Brain microvascular endothelial cell (primary cell): Measurements from ENCODE around the gene PTPRD.
"Not testable (repeated sequence)": the region's sequence is repeated elsewhere in the genome, so short reads cannot be mapped to it uniquely, and the experiment has no call there.

Experiments used
- DNase-seq: peaks from one replicate; pipeline ENCODE4 v3.0.0-alpha.2; 2020
- H3K27ac ChIP-seq: fragments of 250-450 bp; sonication (Bioruptor Pico); 2 replicates; pipeline ENCODE4 v1.5.1; 2020; ENCODE audit warnings: mild to moderate bottlenecking, moderate library complexity
- H3K27me3 ChIP-seq: fragments of 250-450 bp; sonication (Bioruptor Pico); replicated peaks from 2 replicates; pipeline ENCODE4 v1.5.1; 2020; ENCODE audit warnings: mild to moderate bottlenecking
- H3K36me3 ChIP-seq: fragments of 250-450 bp; sonication (Bioruptor Pico); replicated peaks from 2 replicates; pipeline ENCODE4 v1.5.1; 2020; ENCODE audit warnings: mild to moderate bottlenecking
- H3K4me3 ChIP-seq: 2 replicates; pipeline ENCODE4 v1.5.1; 2011; ENCODE audit warnings: low read depth, mild to moderate bottlenecking, control low read depth, low read length, moderate library complexity
- in situ Hi-C: cut with HindIII; loops from 2 replicates; pipeline ENCODE4 v1.10.0; 2017; ENCODE audit warnings: low sequenced_read_pairs, low pct_ligation_motif_present
- TF ChIP-seq, protein P1 (sequence below): IDR thresholded peaks from 2 replicates; pipeline ENCODE4 v1.5.1; 2011; ENCODE audit warnings: low read depth, mild to moderate bottlenecking, moderate library complexity, low read length, control low read depth, inconsistent platforms; ENCODE audit errors: missing control alignments

Gene PTPRD

DNA sequence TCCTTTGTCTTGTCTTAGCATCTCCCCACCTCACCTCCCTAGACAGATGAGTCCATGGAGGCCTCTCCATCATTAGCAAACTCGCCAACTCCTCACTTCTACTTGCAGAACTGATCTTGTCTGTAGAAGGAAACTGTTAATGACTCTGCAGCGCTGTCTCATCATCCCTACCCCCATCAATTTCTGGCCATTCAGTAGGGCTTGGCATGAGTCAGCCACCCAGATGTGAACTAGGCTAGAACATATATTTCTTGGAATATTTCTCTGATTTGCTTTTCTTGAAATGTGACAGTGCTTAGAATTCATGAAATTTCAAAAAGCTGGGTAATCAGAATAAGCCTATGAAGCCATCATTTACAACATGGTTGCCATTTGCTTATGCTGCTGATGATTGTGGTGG, 1688.2 kb downstream of the PTPRD start:
- H3K36me3 ChIP-seq, result no peaks in the 10 kb centered on the region
- in situ Hi-C loops, result no loop called here
- H3K27ac ChIP-seq, result no peak overlapping the region
- no peaks in the 10 kb centered on the region for H3K27me3 ChIP-seq
- DNase-seq, result no peak
- TF ChIP-seq, protein P1, sequence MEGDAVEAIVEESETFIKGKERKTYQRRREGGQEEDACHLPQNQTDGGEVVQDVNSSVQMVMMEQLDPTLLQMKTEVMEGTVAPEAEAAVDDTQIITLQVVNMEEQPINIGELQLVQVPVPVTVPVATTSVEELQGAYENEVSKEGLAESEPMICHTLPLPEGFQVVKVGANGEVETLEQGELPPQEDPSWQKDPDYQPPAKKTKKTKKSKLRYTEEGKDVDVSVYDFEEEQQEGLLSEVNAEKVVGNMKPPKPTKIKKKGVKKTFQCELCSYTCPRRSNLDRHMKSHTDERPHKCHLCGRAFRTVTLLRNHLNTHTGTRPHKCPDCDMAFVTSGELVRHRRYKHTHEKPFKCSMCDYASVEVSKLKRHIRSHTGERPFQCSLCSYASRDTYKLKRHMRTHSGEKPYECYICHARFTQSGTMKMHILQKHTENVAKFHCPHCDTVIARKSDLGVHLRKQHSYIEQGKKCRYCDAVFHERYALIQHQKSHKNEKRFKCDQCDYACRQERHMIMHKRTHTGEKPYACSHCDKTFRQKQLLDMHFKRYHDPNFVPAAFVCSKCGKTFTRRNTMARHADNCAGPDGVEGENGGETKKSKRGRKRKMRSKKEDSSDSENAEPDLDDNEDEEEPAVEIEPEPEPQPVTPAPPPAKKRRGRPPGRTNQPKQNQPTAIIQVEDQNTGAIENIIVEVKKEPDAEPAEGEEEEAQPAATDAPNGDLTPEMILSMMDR, result no peak
- H3K4me3 ChIP-seq, result no peak overlapping the region

DNA sequence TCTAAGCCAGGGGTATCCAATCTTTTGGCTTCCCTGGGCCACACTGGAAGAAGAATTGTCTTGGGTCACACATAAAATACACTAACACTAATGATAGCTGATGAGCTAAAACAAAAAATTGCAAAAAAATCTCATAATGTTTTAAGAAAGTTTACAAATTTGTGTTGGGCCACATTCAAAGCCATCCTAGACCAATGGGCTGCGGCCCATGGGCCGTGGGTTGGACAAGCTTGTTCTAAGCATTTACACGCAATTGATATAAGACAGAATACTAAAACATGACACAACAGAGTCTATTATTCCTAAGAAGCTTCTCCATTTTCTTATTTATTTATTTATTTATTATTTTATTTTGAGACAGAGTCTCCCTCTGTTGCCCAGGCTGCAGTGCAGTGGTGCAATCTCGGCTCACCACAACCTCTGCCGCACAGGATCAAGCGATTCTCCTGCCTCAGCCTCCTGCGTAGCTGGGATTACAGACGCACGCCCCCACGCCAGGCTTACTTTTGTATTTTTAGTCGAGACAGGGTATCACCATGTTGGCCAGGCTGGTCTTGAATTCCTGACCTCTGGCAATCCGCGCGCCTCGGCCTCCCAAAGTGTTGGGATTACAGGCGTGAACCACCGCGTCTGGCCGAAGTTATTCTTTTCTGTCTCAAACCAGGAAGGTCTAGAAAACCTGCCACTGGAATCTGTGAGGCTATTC, 1692.2 kb downstream of the PTPRD start:
- H3K36me3 ChIP-seq, H3K27ac ChIP-seq, DNase-seq, in situ Hi-C loops, H3K4me3 ChIP-seq, H3K27me3 ChIP-seq: not testable (repeated sequence)

DNA sequence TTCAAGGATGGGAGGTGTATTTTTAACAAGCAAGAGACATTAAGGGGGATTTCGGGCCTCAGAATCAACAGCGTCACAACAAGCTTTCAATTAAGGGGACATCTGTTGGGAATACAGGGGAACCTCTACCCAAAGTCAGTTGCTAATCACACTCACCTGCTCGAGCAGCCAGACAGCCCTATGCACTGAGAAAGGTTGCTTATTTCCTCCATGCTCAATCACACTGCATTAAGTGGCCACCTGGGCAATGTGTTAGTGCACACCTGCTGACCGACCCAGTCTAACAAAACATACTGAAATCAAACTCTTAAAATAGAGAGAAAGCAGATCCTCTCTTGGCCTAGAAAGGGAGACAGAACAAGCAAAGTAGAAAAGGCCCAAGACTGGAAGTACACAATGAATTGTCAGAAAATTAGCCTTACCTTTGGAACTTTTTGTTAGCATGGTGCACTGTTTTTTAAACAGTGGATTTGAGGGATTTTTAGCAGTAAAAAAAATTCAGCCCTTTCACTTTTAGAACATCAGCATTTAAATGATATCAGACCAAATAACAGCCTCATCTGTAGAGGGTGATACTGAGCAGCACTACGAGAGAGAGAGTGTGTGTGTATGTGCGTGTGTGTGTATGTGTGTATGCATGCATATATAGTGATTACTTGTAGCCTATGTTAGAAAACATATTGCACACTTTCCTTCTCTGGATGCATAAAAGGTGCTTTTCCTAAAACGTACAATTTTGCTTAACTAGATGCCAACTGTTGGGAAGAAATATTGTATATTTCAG, 1694.7 kb downstream of the PTPRD start:
- Histone ChIP-seq H3K36me3 (no peaks in the 10 kb centered on the region), H3K27ac (no peak overlapping the region), H3K4me3 (no peak overlapping the region), H3K27me3 (no peaks in the 10 kb centered on the region)
- in situ Hi-C loops, result no loop called here
- DNase-seq, result no peak
- TF ChIP-seq, protein P1, result no peak

DNA sequence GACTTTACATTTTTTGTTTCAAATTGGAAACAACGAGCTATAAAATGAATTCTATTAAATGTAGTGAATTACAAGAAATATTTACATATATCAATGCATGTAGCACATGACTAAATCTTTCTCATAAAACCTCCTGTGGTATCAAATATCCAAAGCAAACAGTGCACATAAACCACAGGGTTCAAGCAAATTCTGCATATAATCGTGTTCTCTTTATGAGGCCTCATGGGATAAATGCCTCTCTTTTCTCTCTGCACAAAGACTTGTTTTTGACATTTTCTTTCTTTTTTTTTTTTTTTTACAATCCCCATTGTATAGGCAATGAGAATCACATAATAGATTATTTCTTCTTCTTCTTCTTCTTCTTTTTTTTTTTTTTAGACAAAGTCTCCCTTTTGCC, 1696.0 kb downstream of the PTPRD start:
- DNase-seq, result no peak
- Histone ChIP-seq H3K4me3 (no peak overlapping the region), H3K27ac (no peak overlapping the region), H3K36me3 (no peaks in the 10 kb centered on the region), H3K27me3 (no peaks in the 10 kb centered on the region)
- TF ChIP-seq, protein P1, result no peak
- in situ Hi-C loops, result no loop called here

DNA sequence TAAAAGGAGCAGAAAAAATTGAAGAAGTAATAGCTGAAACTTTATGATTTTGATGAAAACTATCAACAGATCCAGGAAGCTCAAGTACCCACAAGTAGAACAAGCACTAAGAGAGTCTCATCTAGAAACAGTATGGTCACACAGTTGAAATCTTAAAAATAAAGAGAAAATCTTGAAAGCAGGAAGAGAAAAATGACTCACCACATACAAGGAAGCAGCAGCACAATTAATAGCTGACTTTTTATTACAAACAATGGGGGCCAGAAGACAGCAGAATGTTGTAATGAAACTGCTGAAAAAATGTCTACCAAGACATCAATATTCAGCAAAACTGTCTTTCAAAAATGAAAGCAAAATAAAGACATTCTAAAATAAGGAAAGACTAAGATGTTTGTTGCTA, 1704.9 kb downstream of the PTPRD start:
- TF ChIP-seq, protein P1, result no peak
- Histone ChIP-seq H3K27me3 (no peaks in the 10 kb centered on the region), H3K4me3 (no peak overlapping the region), H3K36me3 (no peaks in the 10 kb centered on the region), H3K27ac (no peak overlapping the region)
- no peak for DNase-seq
- in situ Hi-C loops, result no loop called here

DNA sequence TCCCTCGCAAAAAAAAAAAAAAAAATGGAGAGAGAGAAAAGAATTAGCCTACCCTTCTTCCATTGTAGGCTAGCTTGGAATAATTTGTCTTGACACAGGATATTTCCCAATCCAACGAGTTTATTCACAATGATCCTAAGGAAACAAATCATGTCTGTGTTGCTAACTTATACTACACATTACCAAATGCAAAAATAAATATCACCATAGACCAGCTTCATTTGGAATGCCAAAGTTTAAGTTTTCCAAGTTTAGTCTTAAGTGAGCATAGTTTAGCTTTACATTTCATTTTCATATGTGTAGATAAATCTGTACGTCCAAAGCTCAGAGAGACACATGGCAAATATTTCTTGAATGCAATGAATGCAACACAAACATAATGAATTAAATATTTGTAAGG, 1707.1 kb downstream of the PTPRD start:
- H3K27ac ChIP-seq, result no peak overlapping the region
- no peak for DNase-seq
- in situ Hi-C loops, result no loop called here
- H3K4me3 ChIP-seq, result no peak overlapping the region
- no peaks in the 10 kb centered on the region for H3K36me3 ChIP-seq
- TF ChIP-seq, protein P1, result no peak
- H3K27me3 ChIP-seq, result no peaks in the 10 kb centered on the region
